Measurements from ENCODE around the gene DYNC1I1.

The DYNC1I1 gene

GRCh38 chr7:95776561-95777185, 4.3 kb downstream of the DYNC1I1 start:
- Mint-ChIP-seq H3K4me1 (ENCODE audit: low read depth) (peaks cover 4% of the 10 kb centered on the region), H3K27ac (no peak overlapping the region), H3K36me3 (ENCODE audit: low read depth) (no peaks in the 10 kb centered on the region), H3K9me3 (no peaks in the 10 kb centered on the region), H3K27me3 (peaks cover 26% of the 10 kb centered on the region), H3K4me3 (no peak overlapping the region)

- Mint-ChIP-seq H3K4me1 (ENCODE audit: low read depth) (peaks cover under 1% of the 10 kb centered on the region), H3K27ac (no peak overlapping the region), H3K36me3 (ENCODE audit: low read depth) (no peaks in the 10 kb centered on the region), H3K27me3 (peaks cover 22% of the 10 kb centered on the region), H3K4me3 (no peak overlapping the region), H3K9me3 (no peaks in the 10 kb centered on the region)
These were observed 4.9 kb downstream of the DYNC1I1 start for GRCh38 chr7:95777269-95777668.

- H3K27me3 Mint-ChIP-seq, result peaks cover 7% of the 10 kb centered on the region
- no peaks in the 10 kb centered on the region for H3K4me1 Mint-ChIP-seq (ENCODE audit: low read depth)
- H3K27ac Mint-ChIP-seq, result no peak overlapping the region
- H3K36me3 Mint-ChIP-seq (ENCODE audit: low read depth), result no peaks in the 10 kb centered on the region
- no peaks in the 10 kb centered on the region for H3K9me3 Mint-ChIP-seq
- H3K4me3 Mint-ChIP-seq, result no peak overlapping the region
These were observed 8.3 kb downstream of the DYNC1I1 start for GRCh38 chr7:95780665-95781064.

GRCh38 chr7:95781961-95782586, 9.7 kb downstream of the DYNC1I1 start:
- Mint-ChIP-seq H3K27me3 (peaks cover 13% of the 10 kb centered on the region), H3K36me3 (ENCODE audit: low read depth) (no peaks in the 10 kb centered on the region), H3K27ac (no peak overlapping the region), H3K4me3 (no peak overlapping the region), H3K9me3 (no peaks in the 10 kb centered on the region), H3K4me1 (ENCODE audit: low read depth) (no peaks in the 10 kb centered on the region)

- Mint-ChIP-seq H3K27me3 (peaks cover 13% of the 10 kb centered on the region), H3K9me3 (no peaks in the 10 kb centered on the region), H3K27ac (no peak overlapping the region), H3K36me3 (ENCODE audit: low read depth) (no peaks in the 10 kb centered on the region), H3K4me1 (ENCODE audit: low read depth) (no peaks in the 10 kb centered on the region), H3K4me3 (no peak overlapping the region)
These were observed 12.4 kb downstream of the DYNC1I1 start for GRCh38 chr7:95784796-95785195.

- Mint-ChIP-seq H3K4me1 (ENCODE audit: low read depth) (no peaks in the 10 kb centered on the region), H3K36me3 (ENCODE audit: low read depth) (no peaks in the 10 kb centered on the region), H3K4me3 (no peak overlapping the region), H3K9me3 (no peaks in the 10 kb centered on the region), H3K27me3 (peaks cover 9% of the 10 kb centered on the region), H3K27ac (no peak overlapping the region)
These were observed 15.9 kb downstream of the DYNC1I1 start for GRCh38 chr7:95788258-95788657.

- H3K36me3 Mint-ChIP-seq (ENCODE audit: low read depth), result no peaks in the 10 kb centered on the region
- no peaks in the 10 kb centered on the region for H3K9me3 Mint-ChIP-seq
- no peak overlapping the region for H3K4me3 Mint-ChIP-seq
- H3K27me3 Mint-ChIP-seq, result peaks cover 8% of the 10 kb centered on the region
- no peaks in the 10 kb centered on the region for H3K4me1 Mint-ChIP-seq (ENCODE audit: low read depth)
- no peak overlapping the region for H3K27ac Mint-ChIP-seq
These were observed 16.5 kb downstream of the DYNC1I1 start for GRCh38 chr7:95788884-95789283.

GRCh38 chr7:95793658-95794057, 21.3 kb downstream of the DYNC1I1 start:
- Mint-ChIP-seq H3K36me3 (ENCODE audit: low read depth) (no peaks in the 10 kb centered on the region), H3K27me3 (no peaks in the 10 kb centered on the region), H3K4me1 (ENCODE audit: low read depth) (no peaks in the 10 kb centered on the region), H3K27ac (no peak overlapping the region), H3K4me3 (no peak overlapping the region), H3K9me3 (no peaks in the 10 kb centered on the region)

- H3K9me3 Mint-ChIP-seq, result no peaks in the 10 kb centered on the region
- no peak overlapping the region for H3K4me3 Mint-ChIP-seq
- H3K36me3 Mint-ChIP-seq (ENCODE audit: low read depth), result no peaks in the 10 kb centered on the region
- H3K27me3 Mint-ChIP-seq, result no peaks in the 10 kb centered on the region
- no peak overlapping the region for H3K27ac Mint-ChIP-seq
- H3K4me1 Mint-ChIP-seq (ENCODE audit: low read depth), result no peaks in the 10 kb centered on the region
These were observed 22.7 kb downstream of the DYNC1I1 start for GRCh38 chr7:95794917-95795515.

GRCh38 chr7:95796617-95797016, 24.3 kb downstream of the DYNC1I1 start:
- Mint-ChIP-seq H3K4me1 (ENCODE audit: low read depth) (no peaks in the 10 kb centered on the region), H3K27me3 (no peaks in the 10 kb centered on the region), H3K4me3 (no peak overlapping the region), H3K36me3 (ENCODE audit: low read depth) (no peaks in the 10 kb centered on the region), H3K27ac (no peak overlapping the region), H3K9me3 (no peaks in the 10 kb centered on the region)

GRCh38 chr7:95798401-95798930, 26.1 kb downstream of the DYNC1I1 start:
- H3K4me3 Mint-ChIP-seq, result no peak overlapping the region
- no peaks in the 10 kb centered on the region for H3K9me3 Mint-ChIP-seq
- no peak overlapping the region for H3K27ac Mint-ChIP-seq
- H3K36me3 Mint-ChIP-seq (ENCODE audit: low read depth), result no peaks in the 10 kb centered on the region
- no peaks in the 10 kb centered on the region for H3K4me1 Mint-ChIP-seq (ENCODE audit: low read depth)
- peaks cover 5% of the 10 kb centered on the region for H3K27me3 Mint-ChIP-seq

- Mint-ChIP-seq H3K27me3 (peaks cover 5% of the 10 kb centered on the region), H3K4me3 (no peak overlapping the region), H3K27ac (no peak overlapping the region), H3K36me3 (ENCODE audit: low read depth) (no peaks in the 10 kb centered on the region), H3K9me3 (no peaks in the 10 kb centered on the region), H3K4me1 (ENCODE audit: low read depth) (no peaks in the 10 kb centered on the region)
These were observed 28.4 kb downstream of the DYNC1I1 start for GRCh38 chr7:95800787-95801186.

- Mint-ChIP-seq H3K27me3 (peaks cover 5% of the 10 kb centered on the region), H3K36me3 (ENCODE audit: low read depth) (no peaks in the 10 kb centered on the region), H3K4me3 (no peak overlapping the region), H3K4me1 (ENCODE audit: low read depth) (no peaks in the 10 kb centered on the region), H3K9me3 (no peaks in the 10 kb centered on the region), H3K27ac (no peak overlapping the region)
These were observed 29.9 kb downstream of the DYNC1I1 start for GRCh38 chr7:95802270-95802669.

GRCh38 chr7:95804052-95804451, 31.7 kb downstream of the DYNC1I1 start:
- peaks cover 5% of the 10 kb centered on the region for H3K27me3 Mint-ChIP-seq
- no peaks in the 10 kb centered on the region for H3K4me1 Mint-ChIP-seq (ENCODE audit: low read depth)
- no peak overlapping the region for H3K27ac Mint-ChIP-seq
- H3K4me3 Mint-ChIP-seq, result no peak overlapping the region
- H3K36me3 Mint-ChIP-seq (ENCODE audit: low read depth), result no peaks in the 10 kb centered on the region
- no peaks in the 10 kb centered on the region for H3K9me3 Mint-ChIP-seq

- Mint-ChIP-seq H3K4me1 (ENCODE audit: low read depth) (no peaks in the 10 kb centered on the region), H3K27ac (no peak overlapping the region), H3K4me3 (no peak overlapping the region), H3K9me3 (no peaks in the 10 kb centered on the region), H3K27me3 (peaks cover 5% of the 10 kb centered on the region), H3K36me3 (ENCODE audit: low read depth) (no peaks in the 10 kb centered on the region)
These were observed 33.6 kb downstream of the DYNC1I1 start for GRCh38 chr7:95805909-95806308.

Data from stimulated activated naive CD8-positive, alpha-beta T cell treated with anti-CD3 and anti-CD28 coated beads, Interleukin-15, Interleukin-2, amounts not matched to agents 100 ng/mL and 50 ng/mL, for 24 hours (primary cell).